Adrenal gland (tissue), 5 donors: ENCODE results near the gene OTULIN.

Experiments used
- CTCF ChIP-seq, 6 experiments: fragments of 450-650 bp in 4 of 6; fragments of 200-600 bp in 2 of 6; sonication (generic) in 1 of 6; IDR thresholded peaks; 1 replicate in 5 of 6; 2 replicates in 1 of 6; pipeline versions ENCODE4 v1.5.1 to v1.8.0; 2016 to 2021; ENCODE audit warnings: antibody characterized with exemption in 6 of 6, mild to moderate bottlenecking in 2 of 6, moderate library complexity in 1 of 6
- POLR2A ChIP-seq, 2 donors: fragments of 450-650 bp; IDR thresholded peaks; one replicate each; pipeline ENCODE4 v1.6.1; 2017; ENCODE audit warnings: antibody characterized with exemption in 2 of 2, mild to moderate bottlenecking in 2 of 2, moderate library complexity in 1 of 2
- donor health status: DM: no; HTN: no; CAD: no.

GRCh38 chr5:14696851-14697250, 32.3 kb downstream of the OTULIN start:
- TF ChIP-seq POLR2A (IDR thresholded peaks at IDR 0.05) = no peak
- no peak for TF ChIP-seq CTCF (IDR thresholded peaks at IDR 0.05)
